HG03135 (cell line): ENCODE data around the gene HP1BP3.

Experiments used
- ATAC-seq: cut with Tn5 transposase; IDR thresholded peaks from one replicate; pipeline ENCODE4 v1.9.1; 2021; ENCODE audit warnings: mild to moderate bottlenecking, moderate library complexity; ENCODE audit not compliant: unreplicated experiment

Gene HP1BP3

DNA sequence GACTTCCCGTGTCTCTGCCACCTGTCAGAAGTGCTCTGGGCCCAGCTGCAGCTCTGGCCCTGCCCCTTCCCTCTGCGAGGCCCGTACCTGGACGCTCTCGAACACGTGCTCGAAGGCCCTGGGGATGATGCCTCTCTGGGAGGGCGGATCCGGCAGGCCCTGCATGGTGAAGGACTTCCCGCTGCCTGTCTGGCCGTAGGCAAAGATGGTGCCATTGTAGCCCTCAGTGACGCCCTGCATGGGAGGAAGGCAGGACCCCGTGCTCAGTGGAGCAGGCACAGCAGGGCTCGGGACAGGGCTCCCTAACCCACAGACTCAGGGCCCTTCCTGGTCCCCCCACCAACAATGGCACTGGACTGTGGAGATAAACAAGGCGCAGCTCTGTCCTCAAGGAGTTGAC lies 71.7 kb downstream of the HP1BP3 start:
- no peak for ATAC-seq

DNA sequence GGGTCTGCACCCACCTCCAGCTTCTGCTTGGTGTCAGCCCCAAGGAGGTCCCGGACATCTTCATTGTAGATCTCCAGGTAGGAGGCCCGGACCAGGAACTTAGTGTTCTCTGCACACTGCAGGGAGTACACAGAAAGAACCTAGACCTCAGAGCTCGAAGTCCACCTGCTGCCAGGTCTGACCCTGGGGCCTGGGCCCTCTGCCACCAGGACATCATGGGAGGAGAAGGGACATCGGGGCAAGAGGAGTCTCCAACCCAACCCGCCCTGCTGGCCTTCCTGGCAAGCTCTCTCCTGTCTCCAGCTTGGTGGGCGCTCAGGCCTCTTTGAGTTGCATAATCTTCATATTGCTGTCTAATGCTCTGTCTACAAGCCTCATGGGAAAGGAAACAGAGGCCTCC lies 73.7 kb downstream of the HP1BP3 start:
- no peak for ATAC-seq

DNA sequence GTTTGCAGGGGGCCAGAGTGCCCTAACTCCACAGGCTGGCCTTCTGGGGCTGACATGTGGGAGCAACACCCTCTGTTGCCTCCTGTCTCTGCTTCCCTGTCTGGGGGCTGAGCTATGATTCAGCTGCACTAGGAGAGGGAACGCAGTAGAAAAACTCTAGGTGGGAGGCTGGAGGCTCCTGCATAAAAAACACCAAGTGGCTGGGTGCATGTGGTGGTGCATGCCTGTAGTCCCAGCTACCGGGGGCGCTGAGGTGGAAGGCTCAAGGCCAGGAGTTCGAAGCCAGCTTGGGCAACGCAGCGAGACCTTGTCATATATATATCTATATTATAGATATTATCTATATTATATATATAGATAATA lies 74.9 kb downstream of the HP1BP3 start:
- ATAC-seq: no peak

DNA sequence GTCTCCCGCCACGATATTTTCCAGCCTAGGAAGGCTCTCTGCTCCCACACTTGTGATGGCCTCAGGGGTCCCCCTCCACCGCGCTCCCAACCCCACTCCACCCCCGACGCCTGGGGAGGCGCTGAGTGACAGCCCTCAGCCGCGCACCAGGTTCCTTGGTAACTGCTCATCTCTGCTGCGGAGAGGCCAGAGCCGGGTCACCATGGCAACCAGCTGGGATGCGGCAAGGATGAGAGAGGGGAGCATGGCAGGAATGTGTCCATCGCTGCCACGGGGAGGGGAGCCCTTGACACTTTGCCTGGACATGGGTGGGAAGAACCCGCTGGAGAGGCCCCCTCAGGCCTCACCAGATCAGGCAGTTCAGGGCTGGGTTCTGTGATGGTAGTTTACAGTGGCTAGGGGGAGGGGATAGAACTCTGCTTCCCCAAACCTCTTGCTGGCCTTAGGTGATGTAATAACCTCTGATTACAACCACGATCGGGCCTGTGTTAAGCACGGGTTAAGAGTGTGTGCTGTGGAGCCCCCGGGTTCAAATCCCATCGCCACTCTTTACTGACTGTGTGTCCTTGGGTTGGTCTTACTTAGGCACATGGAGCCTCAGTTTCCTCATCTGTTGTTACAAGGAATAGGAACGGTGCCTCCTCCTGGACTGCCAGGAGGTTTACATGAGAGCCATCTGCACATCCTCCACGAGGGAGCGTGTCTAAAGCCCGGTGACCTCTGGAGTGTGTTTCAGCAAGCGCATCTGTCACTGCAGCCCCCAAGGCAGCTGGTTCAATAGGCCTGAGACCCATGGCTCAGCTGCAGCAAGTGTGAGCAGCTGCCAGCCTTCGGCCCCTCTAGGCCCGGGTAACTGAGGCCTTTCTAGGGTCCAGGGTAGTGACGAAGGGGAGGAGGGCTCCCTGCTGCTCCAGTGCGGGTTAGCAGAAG lies 75.6 kb downstream of the HP1BP3 start:
- no peak for ATAC-seq

- ATAC-seq: no peak
Measured at GRCh38 chr1:20710469-20711284, 76.4 kb downstream of the HP1BP3 start.

- no peak for ATAC-seq
Measured at GRCh38 chr1:20709868-20710267, 77.2 kb downstream of the HP1BP3 start.

DNA sequence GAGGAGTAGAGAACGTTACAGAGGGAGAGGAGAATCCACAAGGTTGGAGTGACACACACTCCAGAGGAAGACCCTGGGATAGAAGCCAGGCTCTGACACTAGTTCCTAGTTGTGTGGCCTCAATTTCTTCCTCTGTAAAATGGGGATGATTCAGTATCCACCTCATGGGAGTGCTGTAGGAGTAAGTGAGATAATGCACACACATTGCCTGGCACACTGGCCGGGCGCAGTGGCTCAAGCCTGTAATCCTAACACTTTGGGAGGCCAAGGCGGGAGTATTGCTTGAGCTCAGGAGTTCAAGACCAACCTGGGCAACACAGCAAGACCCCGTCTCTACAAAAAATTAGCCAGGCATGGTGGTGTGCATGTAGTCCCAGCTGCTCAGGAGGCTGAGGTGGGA lies 78.2 kb downstream of the HP1BP3 start:
- no peak for ATAC-seq

DNA sequence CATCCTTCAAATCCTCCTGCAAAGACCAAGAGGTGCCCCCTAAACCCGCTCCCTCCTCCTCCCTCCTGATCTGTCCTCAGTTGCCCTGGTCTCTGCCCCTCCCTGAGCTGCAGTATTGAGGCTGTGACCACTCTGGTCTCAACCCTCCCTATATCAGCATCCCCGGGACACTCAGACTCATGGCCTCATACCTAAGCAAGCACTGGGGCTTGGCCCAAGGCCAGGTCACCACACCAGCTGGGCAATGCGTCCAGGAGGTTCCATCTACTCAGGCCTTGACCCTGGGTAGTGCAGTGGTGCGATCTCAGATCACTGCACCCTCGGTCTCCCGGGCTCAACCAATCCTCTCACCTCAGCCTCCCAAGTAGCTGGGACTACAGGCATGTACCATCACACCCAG lies 79.0 kb downstream of the HP1BP3 start:
- no peak for ATAC-seq

DNA sequence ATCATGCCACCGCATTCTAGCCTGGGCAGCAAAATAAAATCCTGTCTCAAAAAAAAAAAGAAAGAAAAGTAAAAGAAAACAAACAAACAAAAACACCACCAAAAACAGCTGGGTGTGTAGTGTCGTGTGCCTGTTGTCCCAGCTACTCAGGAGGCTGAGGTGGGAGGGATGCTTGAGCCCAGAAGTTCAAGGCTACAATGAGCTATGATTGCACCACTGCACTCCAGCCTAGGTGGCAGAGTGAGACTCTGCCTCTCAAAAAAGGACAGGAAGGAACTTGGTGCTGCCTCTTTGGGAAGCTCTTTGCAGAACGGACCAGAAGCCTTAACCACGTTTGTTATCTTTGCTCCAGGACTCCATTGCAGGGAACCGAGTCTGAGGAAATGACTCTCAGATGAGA lies 80.3 kb downstream of the HP1BP3 start:
- no peak for ATAC-seq

GRCh38 chr1:20705203-20705755 lies 81.8 kb downstream of the HP1BP3 start:
- ATAC-seq: no peak

GRCh38 chr1:20704390-20705202 lies 82.5 kb downstream of the HP1BP3 start:
- no peak for ATAC-seq

DNA sequence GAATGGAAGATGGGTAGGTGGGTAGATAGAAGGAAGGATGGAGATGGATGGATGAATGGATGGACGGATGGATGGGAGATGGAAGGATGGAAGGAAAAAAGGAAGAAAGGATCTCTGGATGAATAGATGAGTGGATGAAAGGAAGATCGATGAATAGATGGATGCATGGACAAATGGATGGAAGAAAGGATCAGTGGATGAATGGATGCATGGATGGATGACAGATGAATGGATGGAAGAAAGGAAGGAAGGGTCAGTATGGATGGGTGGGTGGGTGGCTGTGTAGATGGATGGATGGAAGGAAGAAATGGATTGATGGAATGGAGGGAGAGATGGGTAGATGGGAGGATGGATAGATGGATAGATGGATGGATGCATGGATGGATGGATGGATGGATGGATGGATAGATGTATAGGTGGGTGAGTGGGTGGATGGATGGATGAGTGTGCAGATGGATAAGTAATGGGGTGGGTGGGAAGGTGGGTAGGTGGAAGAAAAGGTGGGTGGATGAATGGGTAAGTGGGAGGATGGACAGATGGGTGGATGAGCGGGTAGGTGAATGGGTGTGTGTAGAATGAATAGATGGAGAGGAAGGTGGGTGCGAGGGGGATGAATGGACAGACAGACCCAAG lies 83.9 kb downstream of the HP1BP3 start:
- ATAC-seq: no peak

GRCh38 chr1:20702416-20702815 lies 84.7 kb downstream of the HP1BP3 start:
- ATAC-seq: no peak

DNA sequence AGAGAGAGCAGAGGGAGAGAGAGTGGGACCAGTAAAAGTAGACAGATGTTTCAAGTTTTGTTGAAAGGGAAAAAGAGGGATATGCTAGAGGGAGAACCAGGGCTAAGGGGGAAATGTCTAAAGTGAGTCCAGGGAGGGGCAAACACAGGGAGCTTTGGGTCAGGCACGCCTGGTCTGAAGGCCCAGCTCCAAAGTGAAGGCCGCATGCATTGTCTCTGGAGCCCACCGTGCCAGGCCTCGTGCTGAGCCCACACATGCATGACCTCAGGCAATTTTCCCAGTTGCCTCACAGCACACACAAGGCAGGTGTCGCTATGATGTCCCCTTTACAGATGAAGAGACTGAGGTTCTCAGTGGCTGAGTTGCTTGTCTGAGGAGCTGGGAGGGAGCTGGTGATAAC lies 85.3 kb downstream of the HP1BP3 start:
- ATAC-seq: no peak

DNA sequence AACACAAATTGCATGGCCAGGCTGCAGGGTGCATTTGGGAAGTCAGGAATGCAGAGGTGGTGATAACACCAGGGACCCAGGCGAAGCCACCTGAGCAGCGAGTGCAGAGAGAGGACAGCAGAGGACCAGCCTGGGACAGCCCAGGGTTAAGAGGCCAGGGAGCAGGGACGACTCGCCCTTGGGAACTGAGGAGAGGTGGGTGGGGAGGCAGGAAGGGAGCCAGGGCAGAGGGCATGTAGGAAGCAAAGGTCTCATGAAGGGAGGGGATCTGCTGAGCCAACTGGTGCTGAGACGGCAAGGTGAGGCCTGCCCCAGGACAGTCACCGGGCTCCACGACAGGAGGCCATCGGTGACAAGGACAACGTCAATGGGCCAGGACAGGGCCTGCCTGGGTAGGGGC lies 85.7 kb downstream of the HP1BP3 start:
- ATAC-seq: no peak

DNA sequence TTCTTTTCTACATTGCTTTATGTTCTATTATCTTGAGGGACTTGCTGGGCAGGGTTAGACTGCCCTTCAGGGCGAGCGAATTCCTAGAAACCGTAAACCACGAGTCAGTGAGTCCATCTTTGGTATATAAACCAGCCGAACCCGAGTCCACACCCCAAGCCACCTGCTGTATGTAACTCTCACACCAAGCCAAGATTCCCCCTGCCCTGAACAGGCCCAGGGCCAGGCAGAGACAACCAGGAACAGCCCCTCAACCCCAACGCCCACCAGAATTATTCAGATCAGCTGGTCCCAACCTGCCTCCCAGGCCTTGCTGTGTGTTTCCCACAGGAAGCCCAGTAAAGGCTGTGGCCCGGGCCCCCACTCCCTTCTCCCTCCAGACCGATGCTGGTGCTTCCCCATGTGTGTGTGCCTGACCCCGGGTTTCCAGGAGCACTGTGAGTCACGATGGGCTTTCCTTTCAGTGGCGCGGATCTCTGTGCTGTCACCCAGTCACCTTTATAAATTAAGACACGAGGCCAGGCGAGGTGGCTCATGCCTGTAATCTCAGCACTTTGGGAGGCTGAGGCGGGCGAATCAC lies 86.4 kb downstream of the HP1BP3 start:
- ATAC-seq: no peak

DNA sequence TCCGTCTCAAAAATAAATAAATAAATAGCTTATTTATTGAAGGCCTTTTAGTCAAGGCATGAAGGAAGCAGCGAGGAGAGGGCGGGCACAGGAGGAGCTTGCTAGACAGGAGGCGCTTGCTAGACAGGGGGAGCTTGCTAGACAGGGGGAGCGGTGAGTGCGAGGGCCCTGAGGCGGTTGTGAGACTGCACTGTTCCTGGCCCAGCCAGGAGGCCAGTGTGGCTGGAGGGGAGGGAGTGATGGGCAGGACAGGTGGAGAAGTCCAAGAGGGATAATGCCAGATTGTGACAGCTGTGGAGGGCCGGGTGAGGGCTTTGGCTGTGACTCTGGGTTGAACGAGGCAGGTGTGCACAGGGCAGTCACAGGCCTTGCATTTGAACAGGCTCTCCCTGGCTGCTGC lies 87.5 kb downstream of the HP1BP3 start:
- ATAC-seq: no peak

DNA sequence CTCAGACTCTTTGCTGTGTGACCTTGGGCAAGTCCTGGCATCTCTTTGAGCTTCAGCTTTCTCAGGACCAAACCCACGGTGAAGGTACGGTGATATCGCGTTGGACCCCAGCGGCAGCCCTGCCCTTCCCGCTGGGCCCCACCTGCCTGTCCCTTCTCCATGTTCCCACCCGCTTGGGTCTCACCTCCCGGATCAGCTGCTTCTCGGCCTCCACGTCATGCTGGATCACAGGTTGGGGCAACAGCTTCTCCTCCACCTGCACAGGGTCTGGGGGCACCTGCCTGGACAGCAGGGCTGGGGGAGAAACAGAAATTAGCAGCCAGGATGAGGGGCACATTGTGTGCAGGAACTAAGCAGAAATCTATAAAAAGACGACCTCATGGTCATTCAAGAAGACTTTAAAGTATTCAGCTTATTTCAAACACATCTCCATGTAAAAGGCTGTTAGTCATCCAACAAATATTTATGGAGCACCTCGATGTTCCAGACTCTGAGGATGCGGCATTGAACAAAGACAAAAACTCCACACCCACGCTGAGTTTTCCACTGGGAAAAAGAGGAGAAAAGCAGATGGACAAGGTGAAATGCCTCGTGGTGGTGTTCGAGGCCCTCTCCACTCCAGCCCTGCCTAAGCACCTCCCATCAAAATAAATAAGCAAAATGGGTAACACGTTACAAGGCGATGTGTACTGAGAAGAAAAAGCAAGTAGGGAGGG lies 88.8 kb downstream of the HP1BP3 start:
- no peak for ATAC-seq

- no peak for ATAC-seq
Measured at GRCh38 chr1:20697563-20697962, 89.5 kb downstream of the HP1BP3 start.
